ENCODE data around the gene CACNA2D3.

Gene CACNA2D3

GRCh38 chr3:54223063-54223462, 100.7 kb downstream of the CACNA2D3 start:
- H3K4me3 ChIP-seq (ENCODE audit: low read depth, low read length), result no peak overlapping the region
- no peak for DNase-seq (ENCODE audit: low read depth)
- TF ChIP-seq CTCF (IDR thresholded peaks at IDR 0.05; ENCODE audit: insufficient read depth, low read depth, low read length, missing control alignments), result no peak

- no peak overlapping the region for H3K4me3 ChIP-seq (ENCODE audit: low read depth, low read length)
- TF ChIP-seq CTCF (IDR thresholded peaks at IDR 0.05; ENCODE audit: insufficient read depth, low read depth, low read length, missing control alignments), result no peak
- no peak for DNase-seq (ENCODE audit: low read depth)
These were observed 103.6 kb downstream of the CACNA2D3 start for GRCh38 chr3:54225841-54226528.

- DNase-seq (ENCODE audit: low read depth), result no peak
- no peak overlapping the region for H3K4me3 ChIP-seq (ENCODE audit: low read depth, low read length)
- no peak for TF ChIP-seq CTCF (IDR thresholded peaks at IDR 0.05; ENCODE audit: insufficient read depth, low read depth, low read length, missing control alignments)
These were observed 106.5 kb downstream of the CACNA2D3 start for GRCh38 chr3:54228806-54229205.

- DNase-seq (ENCODE audit: low read depth), result no peak
- no peak overlapping the region for H3K4me3 ChIP-seq (ENCODE audit: low read depth, low read length)
- TF ChIP-seq CTCF (IDR thresholded peaks at IDR 0.05; ENCODE audit: insufficient read depth, low read depth, low read length, missing control alignments), result no peak
These were observed 110.3 kb downstream of the CACNA2D3 start for GRCh38 chr3:54232618-54233017.

GRCh38 chr3:54235998-54236397, 113.6 kb downstream of the CACNA2D3 start:
- DNase-seq (ENCODE audit: low read depth), result no peak

GRCh38 chr3:54237109-54237508, 114.8 kb downstream of the CACNA2D3 start:
- no peak for TF ChIP-seq CTCF (IDR thresholded peaks at IDR 0.05; ENCODE audit: insufficient read depth, low read depth, low read length, missing control alignments)
- no peak overlapping the region for H3K4me3 ChIP-seq (ENCODE audit: low read depth, low read length)
- no peak for DNase-seq (ENCODE audit: low read depth)

More at GRCh38 chr3:54235998-54236397, 113.6 kb downstream of the CACNA2D3 start:
- TF ChIP-seq CTCF (IDR thresholded peaks at IDR 0.05; ENCODE audit: insufficient read depth, low read depth, low read length, missing control alignments), result no peak
- no peak overlapping the region for H3K4me3 ChIP-seq (ENCODE audit: low read depth, low read length)
